ENCODE measurements around the gene GOLGA6B. TPM values are rescaled to one million over a fixed set of nuclear protein-coding genes. Genes with fewer than 3 reads are reported as not detected.

The GOLGA6B gene
- polyA plus RNA-seq, 3 donors: 0.04 TPM; not detected in 2

DNA sequence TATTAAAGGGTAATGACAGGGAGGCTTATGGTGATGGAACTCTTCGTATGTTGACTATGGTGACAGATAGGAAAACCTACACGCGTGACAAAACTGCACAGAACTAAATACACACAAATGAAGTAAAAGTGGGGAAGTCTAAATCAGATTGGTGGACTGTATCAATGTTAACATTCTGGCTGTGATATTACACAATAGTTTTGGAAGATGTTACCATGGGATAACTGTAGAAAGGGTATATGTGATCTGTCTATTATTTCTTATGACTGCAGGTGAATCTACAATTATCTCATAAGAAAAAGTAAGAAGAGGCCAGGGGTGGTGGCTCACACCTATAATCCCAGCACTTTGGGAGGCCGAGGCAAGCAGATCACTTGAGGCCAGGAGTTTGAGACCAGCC is 22.3 kb downstream of the GOLGA6B start:
- Mint-ChIP-seq H3K4me3 (no peak overlapping the region), H3K27ac (no peak overlapping the region), H3K27me3 (ENCODE audit: low read depth in 3 of 3) (peaks cover 20 to 28% (median 28%) of the 10 kb centered on the region in 3 donors), H3K36me3 (no peaks in the 10 kb centered on the region), H3K9me3 (peaks cover 0 to 2% (median 0%) of the 10 kb centered on the region in 7 donors), H3K4me1 (peaks cover 2% of the 10 kb centered on the region)
- no CpG with 5 or more reads among the region's 4 CpGs for WGBS (ENCODE audit: insufficient coverage)
- Histone ChIP-seq H3K79me2 (ENCODE audit: insufficient read depth, low read length) (no peaks in the 10 kb centered on the region), H3K4me2 (replicated peaks; ENCODE audit: extremely low read depth, low read length, poor library complexity, severe bottlenecking) (no peak overlapping the region), H3K36me3 (replicated peaks in 1 of 2; ENCODE audit: control insufficient read depth in 1 of 2, insufficient read depth in 2 of 2, low read length in 2 of 2) (no peaks in the 10 kb centered on the region), H3K4me3 (replicated peaks in 1 of 3; ENCODE audit: low read depth in 2 of 3, low read length in 3 of 3) (no peak overlapping the region), H4K20me1 (ENCODE audit: insufficient read depth, low read length) (no peaks in the 10 kb centered on the region), H2AFZ (ENCODE audit: insufficient read depth, low read depth, low read length, poor library complexity, severe bottlenecking) (no peak overlapping the region), H3K9ac (ENCODE audit: insufficient read depth, low read length, poor library complexity, severe bottlenecking) (no peak overlapping the region), H3K9me3 (replicated peaks in 1 of 2; ENCODE audit: control insufficient read depth in 1 of 2, insufficient read depth in 1 of 2, low read length in 2 of 2) (no peaks in the 10 kb centered on the region), H3K4me1 (ENCODE audit: control insufficient read depth in 1 of 2, insufficient read depth in 2 of 2, low read length in 2 of 2) (no peaks in the 10 kb centered on the region), H3K27ac (ENCODE audit: low read depth in 1 of 2, low read length in 2 of 2) (no peak overlapping the region), H3K27me3 (ENCODE audit: control insufficient read depth in 2 of 2, insufficient read depth in 2 of 2, low read length in 2 of 2) (peaks cover 4% of the 10 kb centered on the region in 2 donors)
- TF ChIP-seq, protein P1, sequence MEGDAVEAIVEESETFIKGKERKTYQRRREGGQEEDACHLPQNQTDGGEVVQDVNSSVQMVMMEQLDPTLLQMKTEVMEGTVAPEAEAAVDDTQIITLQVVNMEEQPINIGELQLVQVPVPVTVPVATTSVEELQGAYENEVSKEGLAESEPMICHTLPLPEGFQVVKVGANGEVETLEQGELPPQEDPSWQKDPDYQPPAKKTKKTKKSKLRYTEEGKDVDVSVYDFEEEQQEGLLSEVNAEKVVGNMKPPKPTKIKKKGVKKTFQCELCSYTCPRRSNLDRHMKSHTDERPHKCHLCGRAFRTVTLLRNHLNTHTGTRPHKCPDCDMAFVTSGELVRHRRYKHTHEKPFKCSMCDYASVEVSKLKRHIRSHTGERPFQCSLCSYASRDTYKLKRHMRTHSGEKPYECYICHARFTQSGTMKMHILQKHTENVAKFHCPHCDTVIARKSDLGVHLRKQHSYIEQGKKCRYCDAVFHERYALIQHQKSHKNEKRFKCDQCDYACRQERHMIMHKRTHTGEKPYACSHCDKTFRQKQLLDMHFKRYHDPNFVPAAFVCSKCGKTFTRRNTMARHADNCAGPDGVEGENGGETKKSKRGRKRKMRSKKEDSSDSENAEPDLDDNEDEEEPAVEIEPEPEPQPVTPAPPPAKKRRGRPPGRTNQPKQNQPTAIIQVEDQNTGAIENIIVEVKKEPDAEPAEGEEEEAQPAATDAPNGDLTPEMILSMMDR (IDR thresholded peaks at IDR 0.05): no peak
- intact Hi-C loops (cut with micrococcal nuclease): loop anchor here in 1 of 2 donors (10.0 kb wide), 3 partner anchors 72 to 482 kb away; partner anchors contain the start of gene GRAMD2A
- DNase-seq: no peak

DNA sequence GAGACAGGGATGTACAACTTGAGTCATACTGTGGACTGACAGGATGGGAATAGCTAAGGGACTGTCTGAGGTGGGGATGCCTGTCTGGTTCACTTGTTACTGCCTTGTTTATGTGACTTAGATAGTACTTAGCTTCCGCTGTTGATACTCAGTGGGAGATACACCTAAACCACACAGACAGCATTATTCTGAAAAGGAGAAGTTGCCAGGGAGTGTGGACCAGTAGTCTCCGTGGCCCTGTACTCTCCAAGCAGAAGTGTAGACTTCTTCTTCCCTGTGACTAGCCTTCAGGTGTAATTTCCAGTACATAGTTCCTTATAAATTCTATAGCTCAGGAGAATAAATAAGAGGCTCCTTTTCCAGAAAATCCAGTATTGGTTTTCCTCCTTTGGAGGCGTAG is 26.4 kb downstream of the GOLGA6B start:
- DNase-seq: peak in 2 of 3 donors; percentile 10 to 18
- H3K27me3 Mint-ChIP-seq (ENCODE audit: low read depth in 3 of 3): peaks cover 16 to 19% (median 18%) of the 10 kb centered on the region in 3 donors
- Histone ChIP-seq H3K4me1 (ENCODE audit: control insufficient read depth in 1 of 2, insufficient read depth in 2 of 2, low read length in 2 of 2) (peaks cover 7 to 8% of the 10 kb centered on the region in 2 donors), H3K36me3 (replicated peaks in 1 of 2; ENCODE audit: control insufficient read depth in 1 of 2, insufficient read depth in 2 of 2, low read length in 2 of 2) (no peaks in the 10 kb centered on the region), H3K79me2 (ENCODE audit: insufficient read depth, low read length) (no peaks in the 10 kb centered on the region), H3K4me3 (replicated peaks in 1 of 3; ENCODE audit: low read depth in 2 of 3, low read length in 3 of 3) (no peak overlapping the region), H3K27ac (ENCODE audit: low read depth in 1 of 2, low read length in 2 of 2) (no peak overlapping the region), H3K4me2 (replicated peaks; ENCODE audit: extremely low read depth, low read length, poor library complexity, severe bottlenecking) (no peak overlapping the region), H3K9me3 (replicated peaks in 1 of 2; ENCODE audit: control insufficient read depth in 1 of 2, insufficient read depth in 1 of 2, low read length in 2 of 2) (no peaks in the 10 kb centered on the region), H3K27me3 (ENCODE audit: control insufficient read depth in 2 of 2, insufficient read depth in 2 of 2, low read length in 2 of 2) (peaks cover 4% of the 10 kb centered on the region in 2 donors), H3K9ac (ENCODE audit: insufficient read depth, low read length, poor library complexity, severe bottlenecking) (no peak overlapping the region), H4K20me1 (ENCODE audit: insufficient read depth, low read length) (no peaks in the 10 kb centered on the region), H2AFZ (ENCODE audit: insufficient read depth, low read depth, low read length, poor library complexity, severe bottlenecking) (no peak overlapping the region)
- H3K9me3 Mint-ChIP-seq: peaks cover 0 to 2% (median 0%) of the 10 kb centered on the region in 7 donors
- H3K4me1 Mint-ChIP-seq: peaks cover 7% of the 10 kb centered on the region
- H3K4me3 Mint-ChIP-seq: no peak overlapping the region
- TF ChIP-seq, protein P1 (IDR thresholded peaks at IDR 0.05): no peak
- no peaks in the 10 kb centered on the region for H3K36me3 Mint-ChIP-seq
- intact Hi-C loops (cut with micrococcal nuclease): no loop called here
- no CpG with 5 or more reads among the region's 3 CpGs for WGBS (ENCODE audit: insufficient coverage)
- no peak overlapping the region for H3K27ac Mint-ChIP-seq

Data from CD14-positive monocyte (primary cell).